ENCODE results near the gene APBB1IP.
"Not testable (repeated sequence)": the region's sequence is repeated elsewhere in the genome, so short reads cannot be mapped to it uniquely, and the experiment has no call there.

Gene APBB1IP

DNA sequence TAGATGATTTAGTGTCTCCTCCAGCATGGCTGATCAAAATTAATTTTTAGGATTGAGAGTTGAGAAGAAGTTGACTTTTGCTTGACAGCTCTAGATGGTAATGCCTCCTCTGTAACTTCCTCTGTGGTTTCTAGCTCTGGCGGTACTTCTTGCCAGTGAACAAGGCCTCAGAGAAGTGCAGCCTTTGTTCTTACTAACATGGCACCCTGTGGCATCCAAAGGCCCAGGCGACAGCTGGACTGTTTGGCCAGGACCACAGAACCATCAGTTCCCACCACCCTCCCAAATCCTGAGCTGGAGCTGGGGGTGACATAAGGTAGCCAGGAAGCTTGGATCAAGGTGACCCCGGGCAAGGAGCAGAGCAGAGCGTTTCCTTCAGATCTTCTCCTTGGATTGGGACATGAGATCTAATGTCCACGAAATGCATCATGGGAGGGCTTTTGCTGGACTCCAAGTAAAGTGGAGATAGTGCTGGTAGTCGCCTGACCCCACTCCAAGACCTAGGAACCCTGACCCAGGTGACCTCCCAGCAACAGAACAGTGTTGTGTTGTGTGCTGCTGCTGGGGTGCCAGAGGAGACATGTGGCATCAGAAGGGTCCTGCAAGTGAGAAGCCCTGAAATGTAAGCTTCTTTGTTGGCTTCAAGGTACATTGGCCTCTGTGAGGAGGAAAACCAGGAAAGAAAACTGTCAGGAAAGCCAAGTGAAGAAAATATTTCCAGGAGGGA is 41.8 kb downstream of the APBB1IP start:
- DNase-seq: no peak

GRCh38 chr10:26481315-26481692 is 43.2 kb downstream of the APBB1IP start:
- no peak for DNase-seq

GRCh38 chr10:26481914-26482550 is 43.9 kb downstream of the APBB1IP start:
- DNase-seq: no peak

DNA sequence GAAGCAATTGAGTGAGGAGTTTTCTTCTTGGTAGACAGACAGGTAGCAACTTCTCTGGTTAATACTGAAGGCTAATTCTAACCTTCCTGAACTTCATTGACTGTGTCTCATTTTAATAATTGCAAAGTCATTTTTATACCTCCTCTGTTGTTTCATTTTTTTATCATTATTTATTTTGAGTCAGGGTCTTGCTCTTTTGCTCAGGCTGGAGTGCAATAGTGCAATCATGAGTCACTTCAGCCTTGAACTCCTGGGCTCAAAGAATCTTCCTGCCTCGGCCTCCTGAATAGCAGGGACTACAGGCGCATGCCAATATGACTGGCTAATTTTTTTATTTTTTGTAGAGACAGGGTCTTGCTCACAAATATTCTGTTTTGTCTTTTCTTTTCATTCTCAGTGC is 45.4 kb downstream of the APBB1IP start:
- no peak for DNase-seq

DNA sequence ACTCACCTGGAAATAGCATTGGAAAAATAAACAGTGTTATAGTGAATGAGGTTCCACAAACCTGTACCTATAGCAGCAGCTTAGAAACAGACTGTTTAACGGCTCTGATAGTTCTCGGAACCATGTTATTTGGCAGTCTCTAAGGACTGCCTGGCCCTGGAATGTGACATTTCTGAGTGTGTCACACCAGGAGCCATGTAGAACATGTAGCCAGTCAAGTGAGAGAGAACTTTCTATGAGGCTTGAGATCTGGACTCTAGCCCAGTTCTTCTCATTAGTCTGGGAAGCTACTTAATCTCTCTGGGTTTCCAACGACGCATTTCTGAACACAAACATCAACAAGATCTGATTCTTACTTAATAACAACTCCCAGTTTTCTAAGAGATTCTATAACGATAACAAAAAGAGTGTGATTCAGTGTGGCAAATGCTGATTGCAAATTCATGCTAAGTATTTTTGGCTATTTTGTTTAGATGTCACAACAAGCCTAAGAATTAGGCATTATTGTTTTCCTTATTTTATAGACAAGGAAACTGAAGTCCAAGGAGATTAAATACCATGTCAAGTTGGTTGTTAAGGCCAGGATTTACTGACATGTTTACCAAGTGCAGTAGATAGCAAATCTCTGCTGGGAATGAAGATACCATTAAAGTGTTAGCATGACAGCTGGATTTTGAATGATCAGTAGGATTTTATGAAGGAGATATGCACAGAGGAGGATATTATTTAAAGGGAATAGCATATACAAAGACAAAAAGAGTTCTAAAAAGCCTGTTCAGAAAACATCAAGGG is 47.2 kb downstream of the APBB1IP start:
- DNase-seq: no peak

DNA sequence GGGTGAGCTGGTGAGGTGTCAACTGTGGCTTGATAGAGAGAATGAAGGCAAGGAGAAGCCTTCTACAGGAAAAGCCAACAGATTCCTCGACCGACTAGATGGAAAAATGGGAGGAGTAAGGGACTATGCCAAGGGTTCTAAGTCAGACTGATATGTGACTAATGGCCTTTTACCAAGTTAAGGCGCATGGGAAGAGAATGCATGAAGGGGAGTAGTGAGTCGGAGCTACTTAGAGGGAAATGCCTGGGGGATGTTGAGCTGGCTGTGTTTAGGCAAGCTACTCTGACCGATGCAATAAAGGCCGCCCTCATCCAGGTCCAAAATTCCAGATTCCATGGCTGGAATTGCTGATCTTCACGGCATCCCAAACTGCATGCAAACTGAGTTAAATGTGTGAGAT is 48.2 kb downstream of the APBB1IP start:
- no peak for DNase-seq

DNA sequence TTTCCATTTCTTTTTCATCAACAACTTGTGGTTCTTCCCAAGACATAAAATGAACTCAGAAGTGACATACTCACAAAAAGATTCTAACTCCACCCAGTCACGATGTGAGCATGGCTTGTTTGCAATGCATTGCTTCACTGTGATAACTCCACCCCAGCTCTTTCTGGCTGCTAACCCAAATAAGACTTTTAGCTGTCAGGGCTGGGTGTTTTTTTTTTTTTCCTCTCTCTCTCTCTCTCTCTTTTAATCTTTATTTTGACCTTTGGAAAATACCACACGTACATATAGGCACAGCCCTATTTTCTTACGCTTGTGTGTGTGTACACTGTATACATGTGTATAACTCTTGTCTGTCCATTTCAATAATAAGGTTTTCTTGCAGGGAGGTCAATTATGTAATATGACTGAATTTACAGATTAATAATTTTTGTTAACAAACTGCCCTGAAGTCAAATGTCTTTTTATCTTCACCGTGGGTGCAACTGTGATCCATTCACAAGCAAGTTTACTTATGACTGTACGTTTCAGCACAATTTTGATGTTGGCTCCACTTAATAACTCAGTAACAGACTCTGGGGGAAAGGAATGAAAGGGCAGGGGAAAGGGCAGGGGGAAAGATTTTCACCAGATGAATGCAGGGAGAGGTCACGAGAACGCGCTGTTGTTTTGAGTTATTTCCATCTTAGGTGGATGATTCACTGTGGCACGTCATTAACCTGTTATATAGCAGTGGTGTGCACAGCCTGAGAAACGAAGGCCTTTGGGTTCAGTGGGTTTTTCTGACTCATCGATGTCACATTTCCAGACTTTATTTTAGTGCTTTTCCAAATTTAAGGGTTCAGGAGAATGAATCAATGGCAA is 49.1 kb downstream of the APBB1IP start:
- DNase-seq: no peak

DNA sequence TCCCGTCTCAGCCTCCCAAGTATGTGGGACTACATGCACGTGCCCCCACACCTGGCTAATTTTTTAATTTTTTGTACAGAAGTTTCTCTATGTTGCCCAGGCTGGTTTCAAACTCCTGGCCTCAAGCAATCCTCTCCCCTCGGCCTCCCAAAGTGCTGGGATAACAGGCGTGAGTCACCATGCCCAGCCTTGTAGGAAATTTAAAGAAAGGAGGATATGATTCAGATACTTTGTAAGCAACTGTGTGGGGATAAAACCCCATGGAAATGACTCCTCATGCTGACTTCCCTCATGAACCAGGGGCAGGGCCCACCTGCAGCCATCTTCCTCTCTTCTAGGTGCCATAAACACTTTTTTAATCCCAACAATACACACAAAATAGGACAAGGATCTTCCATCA is 50.2 kb downstream of the APBB1IP start:
- DNase-seq: no peak

- no peak for DNase-seq
These were observed 50.9 kb downstream of the APBB1IP start for GRCh38 chr10:26489081-26489480.

DNA sequence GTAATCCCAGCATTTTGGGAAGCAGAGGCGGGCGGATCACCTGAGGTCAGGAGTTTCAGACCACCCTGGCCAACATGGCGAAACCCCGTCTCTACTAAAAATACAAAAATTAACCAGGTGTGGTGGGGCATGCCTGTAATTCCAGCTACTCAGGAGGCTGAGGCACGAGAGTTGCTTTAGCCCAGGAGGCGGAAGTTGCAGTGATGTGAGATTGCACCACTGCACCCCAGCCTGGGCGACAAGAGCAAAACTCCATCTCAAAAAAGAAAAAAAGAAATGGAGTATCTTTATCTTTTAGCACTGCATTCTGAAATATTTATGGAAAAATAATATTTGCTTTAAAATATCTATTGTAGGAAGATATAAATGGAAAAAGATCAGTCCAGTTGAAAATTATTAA is 52.2 kb downstream of the APBB1IP start:
- DNase-seq: not testable (repeated sequence)

- DNase-seq: no peak
These were observed 53.1 kb downstream of the APBB1IP start for GRCh38 chr10:26491276-26491675.

DNA sequence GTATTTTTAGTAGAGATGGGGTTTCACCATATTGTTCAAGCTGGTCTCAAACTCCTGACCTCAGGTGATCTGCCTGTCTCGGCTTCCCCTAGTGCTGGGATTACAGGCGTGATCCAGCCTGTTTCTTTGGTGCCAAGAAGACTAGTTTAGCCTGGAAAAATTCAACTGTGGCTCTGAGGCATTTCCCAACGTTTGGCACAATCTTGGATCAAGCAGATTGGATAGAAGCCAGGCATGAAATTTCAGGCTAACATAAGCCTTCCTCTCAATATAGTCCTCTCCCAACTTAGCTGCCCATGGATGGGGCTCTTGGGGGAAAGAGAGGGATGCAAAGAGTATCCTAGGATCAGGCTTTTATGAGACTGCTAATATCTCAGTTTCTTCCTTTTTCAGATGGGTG is 53.8 kb downstream of the APBB1IP start:
- DNase-seq: no peak

DNA sequence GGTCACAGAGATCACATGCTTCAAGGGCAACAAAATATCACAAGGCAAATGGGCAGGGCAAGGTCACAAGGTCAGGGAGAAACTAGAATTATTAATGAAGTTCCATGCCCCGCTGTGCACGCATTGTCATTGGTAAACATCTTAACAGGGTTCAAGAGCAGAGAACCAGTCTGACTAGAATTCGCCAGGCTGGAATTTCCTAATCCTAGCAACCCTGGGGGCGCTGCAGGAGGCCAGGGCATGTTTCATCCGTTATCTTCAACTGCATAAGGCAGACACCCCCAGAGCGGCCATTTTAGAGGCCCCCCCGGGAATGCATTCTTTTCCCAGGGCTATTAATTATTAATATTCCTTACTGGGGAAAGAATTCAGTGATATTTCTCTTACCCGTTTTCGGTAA is 54.6 kb downstream of the APBB1IP start:
- DNase-seq: not testable (repeated sequence)

DNA sequence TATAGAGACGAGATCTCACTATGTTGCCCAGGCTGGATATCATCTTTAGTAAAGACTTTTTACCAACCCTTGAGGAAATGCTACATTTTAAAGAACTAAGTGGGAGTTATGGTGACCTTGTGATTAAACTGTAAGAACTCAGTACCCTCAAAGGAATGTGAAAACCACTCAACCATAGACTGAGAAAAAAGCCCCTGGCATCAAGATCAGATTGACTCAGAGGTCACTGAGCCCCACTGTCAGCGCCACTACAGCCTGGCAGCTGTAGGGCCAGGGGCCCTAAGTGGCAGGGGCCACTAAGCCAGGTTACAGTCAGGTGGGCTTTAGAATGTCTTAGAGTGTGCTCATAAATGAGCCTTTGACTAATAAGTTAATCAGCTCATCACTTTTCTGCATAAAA is 55.9 kb downstream of the APBB1IP start:
- DNase-seq: no peak

DNA sequence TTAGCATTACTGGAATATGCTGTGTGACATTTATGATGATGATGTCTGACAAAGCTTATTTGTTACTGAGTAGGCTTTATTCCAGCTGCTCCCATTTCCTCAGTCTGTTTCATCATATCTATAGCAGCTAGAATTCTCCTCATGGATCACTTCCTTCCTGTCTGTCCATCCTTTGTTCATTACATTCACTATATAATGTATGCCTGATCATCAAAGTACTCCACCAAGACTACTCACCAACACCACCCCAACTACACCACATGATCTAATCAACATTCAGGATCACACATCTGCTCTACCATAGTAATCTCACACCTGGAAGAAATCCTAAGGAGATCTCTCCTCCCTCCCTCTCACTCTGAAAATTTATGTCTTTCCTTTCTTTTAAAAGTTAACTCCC is 61.3 kb downstream of the APBB1IP start:
- no peak for DNase-seq

GRCh38 chr10:26502986-26503385 is 64.8 kb downstream of the APBB1IP start:
- DNase-seq: no peak

DNA sequence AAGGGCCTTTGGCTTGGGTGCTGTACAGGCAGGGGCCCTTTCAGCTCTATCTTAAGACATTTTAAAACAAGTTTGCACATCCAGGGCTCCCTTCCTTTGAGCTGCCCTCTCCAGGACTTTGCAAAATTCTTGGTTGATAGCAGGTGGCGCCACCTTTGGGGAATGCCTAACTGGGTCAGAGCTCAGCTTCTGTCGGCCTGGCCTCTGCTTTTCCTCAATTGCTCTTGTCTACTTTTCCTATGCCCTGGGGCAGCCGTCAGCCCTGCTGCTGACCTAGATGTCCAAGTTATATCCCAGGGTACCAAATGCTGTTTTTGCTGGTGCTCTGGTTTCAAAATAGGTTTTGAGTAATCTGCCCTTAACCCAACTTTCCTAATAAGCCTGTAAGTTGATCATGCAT is 65.8 kb downstream of the APBB1IP start:
- DNase-seq: no peak

- not testable (repeated sequence) for DNase-seq
These were observed 66.3 kb downstream of the APBB1IP start for GRCh38 chr10:26504429-26504828.

- DNase-seq: no peak
These were observed 67.3 kb downstream of the APBB1IP start for GRCh38 chr10:26505491-26505890.

DNA sequence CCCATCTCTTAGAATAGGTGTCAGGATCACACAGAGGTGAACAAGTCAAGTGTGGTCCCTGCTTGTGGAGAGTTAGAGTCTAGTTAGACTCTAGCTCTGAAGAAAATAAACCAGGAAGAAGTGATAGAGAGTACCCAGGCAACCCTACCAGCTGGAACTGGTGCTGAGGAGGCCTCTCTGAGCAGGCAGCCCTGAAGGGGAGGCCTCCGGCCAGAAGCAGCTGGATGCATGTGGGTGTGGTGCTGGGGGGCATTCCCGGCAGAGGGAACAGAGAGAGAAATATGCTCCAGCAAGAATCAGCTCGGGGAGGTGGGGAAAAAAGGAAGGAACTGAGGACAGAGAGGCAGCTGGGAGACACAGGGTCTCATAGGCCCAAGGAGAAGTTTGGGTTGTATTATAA is 68.6 kb downstream of the APBB1IP start:
- no peak for DNase-seq

DNA sequence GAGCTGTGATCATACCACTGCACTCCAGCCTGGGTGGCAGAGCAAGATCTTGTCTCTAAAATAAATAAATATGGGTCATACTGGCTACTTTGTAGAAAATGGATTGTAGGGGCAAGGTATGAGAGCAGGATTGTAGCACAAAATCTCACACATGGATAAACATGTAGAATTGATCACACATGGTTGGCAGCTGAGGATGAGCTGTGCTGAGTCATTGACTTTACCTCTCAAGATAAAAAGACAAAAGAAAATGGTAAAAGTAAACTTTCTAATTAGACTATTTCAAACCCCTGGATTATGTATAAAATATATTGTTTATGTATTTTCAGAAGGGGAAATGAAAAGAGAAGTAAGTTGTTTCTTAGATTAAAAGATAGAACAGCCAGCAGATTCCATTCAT is 69.3 kb downstream of the APBB1IP start:
- DNase-seq: no peak

DNA sequence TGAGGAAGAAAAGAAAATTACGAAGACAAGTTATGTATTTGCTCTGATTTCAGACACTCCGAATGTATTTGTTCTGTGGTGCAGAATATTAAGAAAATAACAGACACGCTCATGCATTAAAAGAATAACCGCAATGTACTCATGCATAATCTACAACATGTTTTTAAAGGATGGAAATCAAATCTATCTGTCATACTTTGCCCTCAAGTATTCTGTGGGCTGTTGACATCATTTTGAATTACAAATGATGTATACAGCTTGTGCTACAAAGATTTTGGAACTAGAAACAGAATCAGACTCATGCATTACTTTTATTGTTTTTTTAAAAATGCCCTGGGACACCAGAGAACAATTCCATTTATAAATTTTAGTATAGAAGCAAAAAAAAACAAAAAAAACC is 69.9 kb downstream of the APBB1IP start:
- no peak for DNase-seq

- DNase-seq: no peak
These were observed 71.2 kb downstream of the APBB1IP start for GRCh38 chr10:26509307-26509706.

Data from DMS 273 treated with DMSO at 0.1 percent for 48 hours (cell line).